ENCODE results near the gene RANBP17.

- TF ChIP-seq POLR2AphosphoS5 (IDR thresholded peaks at IDR 0.05) (no peak), EZH2 (IDR thresholded peaks at IDR 0.05; ENCODE audit: borderline replicate concordance, insufficient read depth, low read length, poor library complexity, severe bottlenecking) (no peak), RAD21 (conservative IDR thresholded peaks at IDR 0.05) (no peak), CTCF (IDR thresholded peaks at IDR 0.05; ENCODE audit: poor library complexity, severe bottlenecking) (no peak), REST (IDR thresholded peaks at IDR 0.05; ENCODE audit: borderline replicate concordance) (no peak), EP300 (conservative IDR thresholded peaks at IDR 0.05; ENCODE audit: poor library complexity, severe bottlenecking) (no peak)
Measured at GRCh38 chr5:171142617-171143016, 280.8 kb downstream of the RANBP17 start.
